ENCODE results near the gene A4GALT. TPM values are rescaled to one million over a fixed set of nuclear protein-coding genes. Genes with fewer than 3 reads are reported as not detected.
"Not testable (repeated sequence)": the region's sequence is repeated elsewhere in the genome, so short reads cannot be mapped to it uniquely, and the experiment has no call there.

A4GALT gene
- total and polyA plus RNA-seq, 10 of the 15 experiments (the other 5 are each of a cell fraction or from before 2014, with no cell fraction given), result 0.04 to 3.9 (median 2.3) TPM; not detected in 1

- no peak for TF ChIP-seq ZNF687 (IDR thresholded peaks at IDR 0.05)
- TF ChIP-seq PKNOX1 (IDR thresholded peaks at IDR 0.05), result no peak
- no peak for TF ChIP-seq POLR2A (IDR thresholded peaks at IDR 0.05; ENCODE audit: low read depth, low read length)
- TF ChIP-seq RAD21 (IDR thresholded peaks at IDR 0.05; ENCODE audit: insufficient read depth, low read depth, low read length), result no peak
- no peak for TF ChIP-seq LARP7 (IDR thresholded peaks at IDR 0.05)
- TF ChIP-seq MYB (IDR thresholded peaks at IDR 0.05; ENCODE audit: borderline replicate concordance, low read depth, low read length), result no peak
- TF ChIP-seq YY1 (IDR thresholded peaks at IDR 0.05; ENCODE audit: low read depth, low read length), result no peak
- TF ChIP-seq GATAD2B (conservative IDR thresholded peaks at IDR 0.05; ENCODE audit: low read depth), result 0 out of 2 replicates have a peak, but pooled peaks have one; percentile 23
These were observed 31.6 kb upstream of the A4GALT start (continued) for GRCh38 chr22:42752230-42752746.

- H3K4me1 ChIP-seq (ENCODE audit: control insufficient read depth, insufficient read depth, low read length), result peaks cover 19% of the 10 kb centered on the region
- in situ Hi-C loops (cut with MboI); FAIRE-seq; H4K20me1 ChIP-seq (ENCODE audit: control insufficient read depth, insufficient read depth); H3K27ac ChIP-seq (ENCODE audit: control insufficient read depth, insufficient read depth); intact Hi-C loops (cut with micrococcal nuclease; ENCODE audit: unreplicated experiment); H3K9ac ChIP-seq (ENCODE audit: control insufficient read depth, insufficient read depth, low read length); H3K4me3 ChIP-seq; SMC1A ChIA-PET (ENCODE audit: uncharacterized antibody, unreplicated experiment); H3K79me2 ChIP-seq (ENCODE audit: control insufficient read depth, insufficient read depth, low read length); BruUV-seq (replicated peaks); RAD21 ChIA-PET (ENCODE audit: unreplicated experiment); ATAC-seq; H3K36me3 ChIP-seq (ENCODE audit: control insufficient read depth in 2 of 2, insufficient read depth in 2 of 2, low read length in 1 of 2); DNase-seq (ENCODE audit: low read depth, low spot score); H3K4me2 ChIP-seq (ENCODE audit: control insufficient read depth, insufficient read depth); CTCF ChIA-PET; H3K27me3 ChIP-seq (replicated peaks in 1 of 2; ENCODE audit: control insufficient read depth in 2 of 2, insufficient read depth in 2 of 2, low read length in 1 of 2); H2AFZ ChIP-seq (ENCODE audit: control insufficient read depth, low read depth, low read length); H3K9me3 ChIP-seq (replicated peaks; ENCODE audit: control insufficient read depth, insufficient read depth, low read length): not testable (repeated sequence)
- 80% methylated on average over 4 of the region's 28 CpGs for WGBS (ENCODE audit: insufficient coverage, insufficient replicate concordance, low lambda C conversion rate, missing lambda C conversion rate)
- POLR2A ChIA-PET, result interaction anchor here (0.6 kb wide), 1 partner anchor 22 kb away, joined by 9 read pairs; no protein-coding TSS in a partner anchor
These were observed 29.8 kb upstream of the A4GALT start for GRCh38 chr22:42750421-42750820.
